Neural cell (in vitro differentiated cells): ENCODE data around the gene FRMD4A. TPM values are rescaled to one million over a fixed set of nuclear protein-coding genes. Genes with fewer than 3 reads are reported as not detected.
"Not testable (repeated sequence)": the region's sequence is repeated elsewhere in the genome, so short reads cannot be mapped to it uniquely, and the experiment has no call there.

Experiments used
- H2AFZ ChIP-seq: fragments of 200-600, 300-800 bp; sonication (generic), shearing (Covaris generic); 2 replicates; pipeline ENCODE4 v1.6.0; 2014; ENCODE audit warnings: low read depth, mild to moderate bottlenecking, antibody characterized with exemption, low read length, moderate library complexity
- H3F3A ChIP-seq: fragments of 200-600 bp; shearing (Covaris generic); 2 replicates; pipeline ENCODE4 v1.6.1; 2016; ENCODE audit warnings: mild to moderate bottlenecking, moderate library complexity, mixed read lengths, antibody characterized with exemption, low read length; ENCODE audit not compliant: insufficient read depth, poor library complexity, severe bottlenecking
- H3K27ac ChIP-seq: fragments of 200-600, 300-800 bp; sonication (generic), shearing (Covaris generic); 2 replicates; pipeline ENCODE4 v1.5.1; 2014; ENCODE audit warnings: mild to moderate bottlenecking, low read length, moderate library complexity
- H3K27me3 ChIP-seq: fragments of 300-800, 200-600 bp; sonication (generic), shearing (Covaris generic); 2 replicates; pipeline ENCODE4 v1.6.0; 2014; ENCODE audit warnings: mild to moderate bottlenecking, low read depth, low read length, moderate library complexity; ENCODE audit not compliant: insufficient read depth
- H3K36me3 ChIP-seq: fragments of 300-800, 200-600 bp; sonication (generic), shearing (Covaris generic); 2 replicates; pipeline ENCODE4 v1.5.1; 2014; ENCODE audit warnings: mild to moderate bottlenecking, antibody characterized with exemption, low read length, moderate library complexity; ENCODE audit not compliant: insufficient read depth
- H3K4me2 ChIP-seq: fragments of 300-800, 200-600 bp; sonication (generic), shearing (Covaris generic); 2 replicates; pipeline ENCODE4 v1.6.0; 2014; ENCODE audit warnings: mild to moderate bottlenecking, low read length
- H3K4me3 ChIP-seq: fragments of 300-800, 200-600 bp; sonication (generic), shearing (Covaris generic); 2 replicates; pipeline ENCODE4 v1.5.1; 2014; ENCODE audit warnings: mild to moderate bottlenecking, low read length, moderate library complexity
- H3K79me2 ChIP-seq: fragments of 200-600 bp; shearing (Covaris generic); replicated peaks from 2 replicates; pipeline ENCODE4 v1.6.0; 2014; ENCODE audit warnings: mild to moderate bottlenecking, low read length, moderate library complexity; ENCODE audit not compliant: insufficient read depth
- H3K9ac ChIP-seq: fragments of 300-800, 200-600 bp; sonication (generic), shearing (Covaris generic); 2 replicates; pipeline ENCODE4 v1.6.1; 2016; ENCODE audit warnings: mild to moderate bottlenecking, low read length, mixed read lengths
- H3K9me2 ChIP-seq: fragments of 200-600 bp; shearing (Covaris generic); 2 replicates; pipeline ENCODE4 v1.6.1; 2016; ENCODE audit warnings: mild to moderate bottlenecking, low read length, mixed read lengths; ENCODE audit not compliant: insufficient read depth
- H3K9me3 ChIP-seq: fragments of 200-600, 300-800 bp; sonication (generic), shearing (Covaris generic); 2 replicates; pipeline ENCODE4 v1.6.1; 2016; ENCODE audit warnings: mild to moderate bottlenecking, mixed run types, low read length, moderate library complexity, mixed read lengths
- H4K20me1 ChIP-seq: fragments of 200-600 bp; shearing (Covaris generic); 2 replicates; pipeline ENCODE4 v1.6.1; 2016; ENCODE audit warnings: mild to moderate bottlenecking, mixed run types; ENCODE audit not compliant: insufficient read depth
- CTCF ChIP-seq: fragments of 450-650 bp; IDR thresholded peaks from 2 replicates; pipeline ENCODE4 v1.5.1; 2014; ENCODE audit warnings: antibody characterized with exemption, mild to moderate bottlenecking, moderate library complexity; ENCODE audit not compliant: poor library complexity, severe bottlenecking
- EP300 ChIP-seq: fragments of 450-650 bp; conservative IDR thresholded peaks from 2 replicates; pipeline ENCODE4 v1.6.1; 2014; ENCODE audit warnings: antibody characterized with exemption, mild to moderate bottlenecking, moderate library complexity; ENCODE audit not compliant: poor library complexity, severe bottlenecking
- EZH2 ChIP-seq: fragments of 200-600, 300-800 bp; shearing (Covaris generic), sonication (generic); IDR thresholded peaks from 2 replicates; pipeline ENCODE4 v1.6.1; 2014; ENCODE audit warnings: antibody characterized with exemption, low read length, borderline replicate concordance, mild to moderate bottlenecking; ENCODE audit not compliant: insufficient read depth, poor library complexity, severe bottlenecking
- MXI1 ChIP-seq: fragments of 450-650 bp; conservative IDR thresholded peaks from 2 replicates; pipeline ENCODE4 v1.6.1; 2014; ENCODE audit warnings: antibody characterized with exemption, mild to moderate bottlenecking; ENCODE audit not compliant: poor library complexity, severe bottlenecking
- RAD21 ChIP-seq: fragments of 450-650 bp; conservative IDR thresholded peaks from 2 replicates; pipeline ENCODE4 v1.6.1; 2014; ENCODE audit warnings: antibody characterized with exemption, mild to moderate bottlenecking, moderate library complexity
- REST ChIP-seq: IDR thresholded peaks from 2 replicates; pipeline ENCODE4 v1.6.1; 2012; ENCODE audit warnings: borderline replicate concordance
- SMC3 ChIP-seq: fragments of 450-650 bp; conservative IDR thresholded peaks from 2 replicates; pipeline ENCODE4 v1.6.1; 2014; ENCODE audit warnings: antibody characterized with exemption, mild to moderate bottlenecking, moderate library complexity; ENCODE audit not compliant: poor library complexity
- polyA plus RNA-seq: library from polyadenylated mRNA; depleted of rRNA; stranded (reverse); fragments of >200 nt; gene quantifications from 2 replicates; pipeline ENCODE4 v1.2.3, GENCODE V29; 2014

Gene FRMD4A
- polyA plus RNA-seq, 1 donor from 2014 or later, result 36.5 TPM

GRCh38 chr10:14071956-14072355 is 258.8 kb downstream of the FRMD4A start:
- H3K9me3 ChIP-seq, result no peaks in the 10 kb centered on the region
- no peak for TF ChIP-seq MXI1
- no peak for TF ChIP-seq SMC3
- H3K79me2 ChIP-seq, result no peaks in the 10 kb centered on the region
- no peaks in the 10 kb centered on the region for H3F3A ChIP-seq
- no peak overlapping the region for H3K4me3 ChIP-seq
- H4K20me1 ChIP-seq, result no peaks in the 10 kb centered on the region
- H3K4me2 ChIP-seq, result no peak overlapping the region
- no peaks in the 10 kb centered on the region for H3K27me3 ChIP-seq
- no peaks in the 10 kb centered on the region for H3K9me2 ChIP-seq
- H3K27ac ChIP-seq, result no peak overlapping the region
- no peaks in the 10 kb centered on the region for H3K36me3 ChIP-seq
- no peak overlapping the region for H2AFZ ChIP-seq
- no peak overlapping the region for H3K9ac ChIP-seq

GRCh38 chr10:14068601-14069250 is 262.0 kb downstream of the FRMD4A start:
- H4K20me1 ChIP-seq, result no peaks in the 10 kb centered on the region
- no peak overlapping the region for H3K4me3 ChIP-seq
- no peak overlapping the region for H3K9ac ChIP-seq
- no peaks in the 10 kb centered on the region for H3K9me2 ChIP-seq
- no peak overlapping the region for H3K4me2 ChIP-seq
- no peaks in the 10 kb centered on the region for H3K36me3 ChIP-seq
- H3K27ac ChIP-seq, result no peak overlapping the region
- no peaks in the 10 kb centered on the region for H3F3A ChIP-seq
- no peaks in the 10 kb centered on the region for H3K27me3 ChIP-seq
- no peaks in the 10 kb centered on the region for H3K9me3 ChIP-seq
- TF ChIP-seq SMC3 (no peak), MXI1 (no peak), CTCF (no peak), REST (no peak), RAD21 (no peak), EP300 (no peak), EZH2 (no peak)
- H2AFZ ChIP-seq, result no peak overlapping the region
- H3K79me2 ChIP-seq, result no peaks in the 10 kb centered on the region

- not testable (repeated sequence) for H3K27me3 ChIP-seq, H3K27ac ChIP-seq, H3K9me2 ChIP-seq, H3K4me2 ChIP-seq, H3K9ac ChIP-seq, H3K9me3 ChIP-seq, H3F3A ChIP-seq, H3K36me3 ChIP-seq, H4K20me1 ChIP-seq, H3K79me2 ChIP-seq, H3K4me3 ChIP-seq, H2AFZ ChIP-seq
These were observed 263.1 kb downstream of the FRMD4A start for GRCh38 chr10:14067638-14068037.
